Measurements from ENCODE around the gene ARL17B.
"Not testable (repeated sequence)": the region's sequence is repeated elsewhere in the genome, so short reads cannot be mapped to it uniquely, and the experiment has no call there.

The ARL17B gene

DNA sequence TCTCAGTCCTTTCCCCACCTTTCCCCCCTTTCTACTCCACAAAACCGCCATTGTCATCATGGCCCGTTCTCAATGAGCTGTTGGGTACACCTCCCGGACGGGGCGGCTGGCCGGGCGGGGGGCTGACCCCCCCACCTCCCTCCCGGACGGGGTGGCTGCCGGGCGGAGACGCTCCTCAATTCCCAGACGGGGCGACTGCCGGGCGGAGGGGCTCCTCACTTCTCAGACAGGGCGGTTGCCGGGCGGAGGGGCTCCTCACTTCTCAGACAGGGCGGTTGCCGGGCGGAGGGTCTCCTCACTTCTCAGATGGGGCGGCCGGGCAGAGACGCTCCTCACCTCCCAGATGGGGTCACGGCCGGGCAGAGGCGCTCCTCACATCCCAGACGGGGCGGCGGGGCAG, 108.8 kb downstream of the ARL17B start:
- not testable (repeated sequence) for DNase-seq (ENCODE audit: low read depth in 2 of 2)

DNA sequence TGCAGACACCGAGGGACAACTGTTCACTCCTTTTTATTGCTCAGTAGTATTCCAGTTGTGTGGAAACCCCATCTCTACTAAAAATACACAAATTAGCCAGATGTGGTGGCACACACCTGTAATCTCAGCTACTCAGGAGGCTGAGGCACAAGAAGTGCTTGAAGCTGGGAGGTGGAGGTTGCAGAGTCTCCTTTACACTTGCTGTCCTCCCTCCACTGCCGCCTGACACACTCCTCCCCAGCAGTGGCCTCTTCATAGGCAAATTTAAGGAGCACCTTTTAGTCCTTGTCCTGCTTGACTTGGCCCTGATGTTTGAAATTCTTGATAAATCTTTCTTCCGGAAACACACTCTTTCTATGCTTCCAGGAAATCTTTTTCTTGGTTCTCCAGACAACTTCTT, 112.4 kb downstream of the ARL17B start:
- DNase-seq (ENCODE audit: low read depth in 2 of 2): not testable (repeated sequence)

DNA sequence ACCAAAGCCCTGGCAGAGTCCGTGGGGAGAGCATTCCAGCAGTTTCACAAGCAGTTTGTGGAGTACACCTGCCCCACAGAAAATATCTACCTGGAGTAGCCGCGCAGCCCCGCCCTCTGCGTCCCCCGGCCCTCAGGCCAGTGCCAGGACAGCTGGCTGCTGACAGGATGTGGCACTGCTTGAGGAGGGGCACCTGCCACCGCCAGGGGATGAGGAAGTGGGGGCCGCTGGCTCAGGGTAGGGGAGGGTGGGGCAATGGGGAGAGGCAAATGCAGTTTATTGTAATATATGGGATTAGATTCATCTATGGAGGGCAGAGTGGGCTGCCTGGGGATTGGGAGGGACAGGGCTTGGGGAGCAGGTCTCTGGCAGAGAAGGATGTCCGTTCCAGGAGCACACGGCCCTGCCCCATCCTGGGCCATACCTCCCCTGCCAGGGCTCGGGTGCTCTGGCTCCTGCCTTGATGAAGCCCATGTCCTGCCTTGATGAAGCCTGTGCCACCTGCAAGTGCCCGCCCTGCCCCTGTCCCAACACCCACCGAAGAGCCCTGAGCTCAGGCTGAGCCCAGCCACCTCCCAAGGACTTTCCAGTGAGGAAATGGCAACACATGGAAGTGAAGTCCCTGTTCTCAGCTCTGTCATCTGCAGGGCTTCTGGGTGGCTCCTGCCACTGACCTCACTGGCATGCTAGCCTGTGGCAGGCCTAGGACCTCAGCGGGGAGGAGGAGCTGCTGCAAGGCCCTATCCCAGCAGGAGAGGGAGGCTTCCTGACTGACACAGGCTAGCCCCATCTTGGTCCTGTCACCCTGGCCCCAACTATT, 116.4 kb downstream of the ARL17B start:
- not testable (repeated sequence) for DNase-seq (ENCODE audit: low read depth in 2 of 2)

DNA sequence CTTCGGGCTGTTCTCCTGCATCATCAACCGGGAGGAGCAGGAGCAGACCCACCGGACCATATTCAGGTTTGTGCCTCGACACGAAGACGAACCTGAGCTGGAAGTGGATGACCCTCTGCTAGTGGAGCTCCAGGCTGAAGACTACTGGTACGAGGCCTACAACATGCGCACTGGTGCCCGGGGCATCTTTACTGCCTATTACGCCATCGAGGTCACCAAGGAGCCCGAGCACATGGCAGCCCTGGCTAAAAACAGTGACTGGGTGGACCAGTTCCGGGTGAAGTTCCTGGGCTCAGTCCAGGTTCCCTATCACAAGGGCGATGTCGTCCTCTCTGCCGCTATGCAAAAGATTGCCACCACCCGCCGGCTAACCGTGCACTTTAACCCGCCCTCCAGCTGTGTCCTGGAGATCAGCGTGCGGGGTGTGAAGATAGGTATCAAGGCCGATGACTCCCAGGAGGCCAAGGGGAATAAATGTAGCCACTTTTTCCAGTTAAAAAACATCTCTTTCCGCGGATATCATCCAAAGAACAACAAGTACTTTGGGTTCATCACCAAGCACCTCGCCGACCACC, 117.1 kb downstream of the ARL17B start:
- DNase-seq (ENCODE audit: low read depth in 2 of 2): not testable (repeated sequence)

DNA sequence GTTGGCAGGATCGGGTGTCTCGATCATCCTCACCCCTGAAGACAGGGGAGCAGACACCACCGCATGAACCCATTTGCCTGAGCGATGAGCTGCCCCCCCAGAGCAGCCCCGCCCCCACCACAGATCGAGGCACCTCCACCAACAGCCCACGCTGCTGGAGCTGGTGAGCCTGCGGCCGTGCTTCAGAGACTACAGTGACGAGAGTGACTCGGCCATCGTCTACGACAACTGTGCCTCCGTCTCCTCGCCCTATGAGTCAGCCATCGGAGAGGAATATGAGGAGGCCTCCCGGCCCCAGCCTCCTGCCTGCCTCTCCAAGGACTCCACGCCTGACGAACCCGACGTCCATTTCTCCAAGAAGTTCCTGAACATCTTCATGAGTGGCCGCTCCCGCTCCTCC, 117.6 kb downstream of the ARL17B start:
- not testable (repeated sequence) for DNase-seq (ENCODE audit: low read depth in 2 of 2)

DNA sequence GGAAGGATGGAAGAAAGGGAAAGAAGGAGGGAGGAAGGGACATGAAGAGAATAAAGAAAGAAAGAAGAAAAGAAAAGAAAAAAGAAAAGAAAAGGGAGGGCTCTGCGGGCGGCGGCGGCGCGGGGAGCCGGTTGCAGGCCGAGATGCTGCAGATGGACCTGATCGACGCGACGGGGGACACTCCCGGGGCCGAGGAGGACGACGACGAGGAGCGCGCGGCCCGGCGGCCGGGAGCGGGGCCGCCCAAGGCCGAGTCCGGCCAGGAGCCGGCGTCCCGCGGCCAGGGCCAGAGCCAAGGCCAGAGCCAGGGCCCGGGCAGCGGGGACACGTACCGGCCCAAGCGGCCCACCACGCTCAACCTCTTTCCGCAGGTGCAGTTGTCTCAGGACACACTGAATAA, 118.1 kb downstream of the ARL17B start:
- not testable (repeated sequence) for DNase-seq (ENCODE audit: low read depth in 2 of 2)

DNA sequence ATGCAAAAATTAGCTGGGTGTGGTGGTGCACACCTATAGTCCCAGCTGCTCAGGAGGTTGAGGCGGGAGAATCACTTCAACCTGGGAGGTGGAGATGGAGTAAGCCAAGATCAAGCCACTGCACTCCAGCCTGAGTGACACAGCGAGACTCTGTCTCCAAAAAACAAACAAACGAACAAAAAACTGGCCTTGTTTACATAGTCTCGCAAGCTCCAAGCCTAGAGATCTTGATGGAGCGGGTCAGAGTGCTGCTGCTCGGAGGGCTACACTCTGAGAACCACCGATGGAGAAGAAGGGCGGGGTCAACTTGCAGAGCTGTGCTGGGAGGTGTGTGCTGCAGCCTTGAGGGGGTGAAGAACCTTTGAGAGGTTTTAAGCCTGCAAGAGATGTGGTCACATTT, 130.2 kb downstream of the ARL17B start:
- DNase-seq (ENCODE audit: low read depth in 2 of 2): not testable (repeated sequence)

DNA sequence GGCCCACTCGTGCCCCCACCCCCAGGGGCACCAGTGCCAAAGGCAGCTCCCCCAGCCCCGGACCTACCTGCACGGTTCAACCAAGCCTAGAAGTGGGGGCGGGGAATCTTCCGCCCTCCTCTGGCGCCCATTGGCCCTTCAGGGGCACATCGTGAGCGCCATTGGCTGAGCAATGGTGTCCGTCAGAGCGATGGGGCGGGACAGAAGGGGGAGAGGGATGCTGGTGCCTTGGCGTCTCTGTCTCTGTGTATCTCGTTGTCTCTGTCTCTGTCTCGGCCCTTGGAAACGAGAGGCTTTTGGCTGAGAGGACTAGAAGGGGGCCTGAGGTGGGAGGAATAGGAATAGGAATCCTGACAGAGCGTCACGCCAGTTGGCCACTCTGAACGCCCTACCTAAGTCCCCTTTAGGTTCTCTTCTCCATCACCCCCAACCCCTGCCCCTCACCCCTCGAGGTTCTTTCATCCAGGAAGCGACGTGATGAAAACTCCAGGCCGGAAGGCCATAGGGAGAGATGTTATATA, 136.2 kb downstream of the ARL17B start:
- DNase-seq (ENCODE audit: low read depth in 2 of 2): peak; percentile 93

DNA sequence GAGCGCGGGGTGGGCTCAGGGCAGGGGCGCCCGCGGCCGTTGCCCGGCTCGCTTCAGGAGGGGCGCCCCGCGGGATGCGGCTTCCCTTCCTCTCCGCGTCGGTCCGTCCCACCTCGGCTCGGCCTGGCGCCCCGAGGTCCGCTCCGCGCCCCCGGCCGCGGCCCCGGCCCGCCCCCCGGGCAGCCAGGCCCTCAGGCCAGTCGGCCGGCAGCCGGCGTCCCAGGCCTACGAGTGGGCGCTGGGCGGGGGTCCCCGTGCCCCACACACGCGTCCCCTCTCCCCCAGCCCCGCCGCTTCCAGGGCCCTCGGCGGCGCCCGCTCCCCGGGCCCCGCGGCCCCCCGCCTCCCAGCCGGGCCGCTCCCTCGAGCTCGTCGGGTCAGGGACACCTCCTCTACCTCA, 136.7 kb downstream of the ARL17B start:
- DNase-seq (ENCODE audit: low read depth in 2 of 2): not testable (repeated sequence)

Data from fibroblast of skin of left quadriceps (primary cell).